ENCODE results near the gene SCGB3A1. TPM values are rescaled to one million over a fixed set of nuclear protein-coding genes. Genes with fewer than 3 reads are reported as not detected.

Gene SCGB3A1
- total and polyA plus RNA-seq, 4 donors = 1.0 to 1.7 TPM; not detected in 2

DNA sequence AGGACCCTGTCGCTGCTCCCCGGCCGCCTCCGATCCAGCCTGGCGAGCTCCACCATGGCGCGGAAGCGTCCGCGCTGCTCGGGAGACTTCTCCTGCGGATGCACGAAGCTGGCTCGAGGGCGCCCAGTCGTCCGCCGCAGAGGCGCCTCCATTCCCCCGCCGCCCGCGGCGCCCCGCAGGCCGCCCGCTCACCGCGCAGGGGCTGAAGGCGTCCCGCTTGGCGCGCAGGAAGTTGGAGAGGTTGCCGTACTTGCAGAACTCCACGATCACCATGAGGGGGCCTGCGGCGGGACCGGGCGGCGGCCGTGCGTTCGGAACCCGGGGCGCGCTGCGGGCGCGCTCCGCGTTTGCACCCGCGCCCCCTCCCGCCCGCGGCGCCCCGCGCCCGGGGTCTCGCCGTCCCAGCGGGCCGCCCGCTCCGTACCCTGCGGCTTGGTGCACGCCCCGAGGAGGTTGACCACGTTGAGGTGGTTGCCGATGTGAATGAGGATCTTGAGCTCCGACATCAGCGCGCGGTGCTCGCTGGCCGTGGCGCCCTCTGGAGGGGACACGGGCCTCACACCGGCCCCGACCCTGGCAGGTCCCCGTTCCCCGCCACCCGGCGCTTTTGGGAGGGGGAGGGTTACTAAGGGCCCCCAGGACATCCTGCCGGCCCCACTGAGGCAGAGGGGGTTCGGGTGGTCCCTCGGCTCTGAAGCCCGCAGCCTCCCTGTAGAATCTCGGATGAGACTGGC, 27.7 kb upstream of the SCGB3A1 start:
- peak in 4 of 6 donors; percentile 4 to 67 (median 34) for DNase-seq (ENCODE audit: low read depth in 4 of 6, low spot score in 6 of 6)
- 5% methylated on average over 90 of the region's 90 CpGs for WGBS (ENCODE audit: insufficient coverage)

DNA sequence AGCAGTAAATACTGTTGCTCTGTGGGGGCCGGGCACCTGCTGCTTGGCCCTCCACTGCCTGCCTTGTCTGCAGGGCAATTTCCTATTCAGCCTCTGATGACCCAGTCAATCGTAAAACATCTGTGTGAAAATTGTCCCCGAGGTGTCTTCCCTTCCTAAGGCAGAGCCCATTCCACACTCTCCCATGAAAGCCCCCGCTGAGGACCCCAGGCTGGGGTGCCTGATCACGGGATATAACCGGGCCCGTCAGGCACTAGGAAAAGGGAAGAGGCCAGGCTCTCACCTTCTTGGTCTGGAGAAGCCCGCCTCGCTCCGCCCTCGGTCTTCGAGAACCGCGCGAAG, 27.2 kb upstream of the SCGB3A1 start:
- H3K27ac ChIP-seq (ENCODE audit: low read depth, low read length) = no peak overlapping the region
- H3K36me3 ChIP-seq (ENCODE audit: control insufficient read depth, insufficient read depth, low read length) = no peaks in the 10 kb centered on the region
- no peak overlapping the region for H3K4me3 ChIP-seq (ENCODE audit: low read depth, low read length)
- WGBS (ENCODE audit: insufficient coverage) = 3% methylated on average over 15 of the region's 15 CpGs
- no peak for DNase-seq (ENCODE audit: low read depth in 4 of 6, low spot score in 6 of 6)
- no peaks in the 10 kb centered on the region for H3K9me3 ChIP-seq (ENCODE audit: control insufficient read depth, insufficient read depth, low read length)
- H3K4me1 ChIP-seq (ENCODE audit: control insufficient read depth, insufficient read depth, low read length) = peaks cover 13% of the 10 kb centered on the region
- peaks cover 10% of the 10 kb centered on the region for H3K27me3 ChIP-seq (ENCODE audit: control insufficient read depth, insufficient read depth, low read length)

More for the DNA sequence above, 27.7 kb upstream of the SCGB3A1 start:
- H3K4me3 ChIP-seq (ENCODE audit: low read depth, low read length) = no peak overlapping the region
- H3K27ac ChIP-seq (ENCODE audit: low read depth, low read length) = no peak overlapping the region
- no peaks in the 10 kb centered on the region for H3K36me3 ChIP-seq (ENCODE audit: control insufficient read depth, insufficient read depth, low read length)
- peaks cover 18% of the 10 kb centered on the region for H3K4me1 ChIP-seq (ENCODE audit: control insufficient read depth, insufficient read depth, low read length)
- peaks cover 10% of the 10 kb centered on the region for H3K27me3 ChIP-seq (ENCODE audit: control insufficient read depth, insufficient read depth, low read length)
- no peaks in the 10 kb centered on the region for H3K9me3 ChIP-seq (ENCODE audit: control insufficient read depth, insufficient read depth, low read length)

DNA sequence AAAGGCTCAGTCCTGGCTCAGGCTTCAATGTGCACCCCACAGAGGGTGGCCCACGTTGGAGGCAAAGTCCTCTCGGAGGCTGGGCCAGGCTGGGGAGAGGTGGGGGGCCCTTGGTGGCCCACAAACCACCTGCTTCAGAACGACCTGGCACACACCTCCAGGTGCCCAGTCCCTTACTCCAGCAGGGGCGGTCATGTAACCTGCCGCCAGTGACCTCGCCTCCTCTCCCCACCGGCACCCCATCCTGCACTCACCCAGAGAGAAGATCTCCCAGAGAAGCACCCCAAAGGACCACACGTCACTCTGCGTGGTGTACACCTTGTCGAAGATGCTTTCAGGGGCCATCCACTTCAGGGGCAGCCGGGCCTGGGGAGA, 22.5 kb upstream of the SCGB3A1 start:
- Histone ChIP-seq H3K4me3 (ENCODE audit: low read depth, low read length) (no peak overlapping the region), H3K27ac (ENCODE audit: low read depth, low read length) (no peak overlapping the region), H3K9me3 (ENCODE audit: control insufficient read depth, insufficient read depth, low read length) (no peaks in the 10 kb centered on the region), H3K27me3 (ENCODE audit: control insufficient read depth, insufficient read depth, low read length) (peaks cover 4% of the 10 kb centered on the region), H3K4me1 (ENCODE audit: control insufficient read depth, insufficient read depth, low read length) (peaks cover 6% of the 10 kb centered on the region), H3K36me3 (ENCODE audit: control insufficient read depth, insufficient read depth, low read length) (peaks cover 2% of the 10 kb centered on the region)
- no peak for DNase-seq (ENCODE audit: low read depth in 4 of 6, low spot score in 6 of 6)
- 83% methylated on average over 6 of the region's 11 CpGs for WGBS (ENCODE audit: insufficient coverage)

DNA sequence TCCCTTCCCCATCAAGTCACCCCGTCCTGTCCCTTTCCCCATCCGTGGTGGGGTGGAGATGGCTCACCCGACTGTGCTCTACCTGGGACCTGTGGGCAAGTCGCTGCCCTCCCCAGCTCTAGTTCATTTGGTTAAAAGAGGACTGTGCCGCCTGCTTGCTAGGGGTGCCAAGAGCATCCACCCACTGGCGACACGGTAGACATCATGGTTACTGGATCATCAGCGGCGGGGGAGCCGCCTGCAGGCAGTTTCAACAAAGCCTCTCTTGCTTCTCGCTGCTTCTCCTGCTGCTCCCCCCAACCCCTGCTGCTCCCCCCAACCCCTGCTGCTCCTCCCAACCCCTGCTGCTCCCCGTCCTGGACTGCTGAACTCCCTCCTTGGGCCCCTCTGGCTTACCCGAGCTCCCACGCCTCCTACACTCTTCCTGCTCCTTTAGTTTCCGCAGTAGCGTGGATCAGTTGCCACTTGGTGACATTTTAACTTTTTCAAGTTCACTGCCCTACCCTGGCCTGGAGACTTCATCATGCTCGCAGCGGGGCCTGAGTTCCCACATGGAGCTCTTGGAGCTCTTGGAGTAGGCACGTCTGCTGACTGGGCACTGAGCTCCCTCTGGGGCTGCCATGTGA, 22.0 kb upstream of the SCGB3A1 start:
- H3K36me3 ChIP-seq (ENCODE audit: control insufficient read depth, insufficient read depth, low read length) = peaks cover 2% of the 10 kb centered on the region
- no peak overlapping the region for H3K4me3 ChIP-seq (ENCODE audit: low read depth, low read length)
- no peak for DNase-seq (ENCODE audit: low read depth in 4 of 6, low spot score in 6 of 6)
- no peak overlapping the region for H3K27ac ChIP-seq (ENCODE audit: low read depth, low read length)
- no peaks in the 10 kb centered on the region for H3K9me3 ChIP-seq (ENCODE audit: control insufficient read depth, insufficient read depth, low read length)
- WGBS (ENCODE audit: insufficient coverage) = 82% methylated on average over 18 of the region's 19 CpGs
- H3K4me1 ChIP-seq (ENCODE audit: control insufficient read depth, insufficient read depth, low read length) = peaks cover 1% of the 10 kb centered on the region
- peaks cover under 1% of the 10 kb centered on the region for H3K27me3 ChIP-seq (ENCODE audit: control insufficient read depth, insufficient read depth, low read length)

DNA sequence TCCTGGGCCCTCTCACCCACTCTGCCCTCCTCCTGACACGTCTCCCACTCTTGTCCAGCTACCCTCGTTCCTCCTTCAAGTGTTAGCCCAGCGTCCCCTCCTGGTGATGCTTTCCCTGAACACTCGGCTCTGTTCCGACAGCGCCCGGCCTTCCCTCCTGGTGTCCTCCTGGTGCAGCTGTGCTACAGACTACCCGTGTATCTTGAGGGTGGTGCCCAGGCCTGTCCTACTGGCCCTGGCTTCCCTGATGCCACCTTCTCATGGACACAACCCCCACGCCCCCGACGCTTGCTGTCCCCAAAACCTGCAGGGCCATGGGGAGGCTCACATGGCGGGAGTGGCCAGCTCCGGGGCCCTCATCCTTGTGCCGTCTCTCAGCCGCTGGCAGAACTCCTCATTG, 21.4 kb upstream of the SCGB3A1 start:
- H3K36me3 ChIP-seq (ENCODE audit: control insufficient read depth, insufficient read depth, low read length) = peaks cover 2% of the 10 kb centered on the region
- DNase-seq (ENCODE audit: low read depth in 4 of 6, low spot score in 6 of 6) = no peak
- no peaks in the 10 kb centered on the region for H3K4me1 ChIP-seq (ENCODE audit: control insufficient read depth, insufficient read depth, low read length)
- no peak overlapping the region for H3K27ac ChIP-seq (ENCODE audit: low read depth, low read length)
- H3K9me3 ChIP-seq (ENCODE audit: control insufficient read depth, insufficient read depth, low read length) = no peaks in the 10 kb centered on the region
- no peak overlapping the region for H3K4me3 ChIP-seq (ENCODE audit: low read depth, low read length)
- H3K27me3 ChIP-seq (ENCODE audit: control insufficient read depth, insufficient read depth, low read length) = no peaks in the 10 kb centered on the region
- WGBS (ENCODE audit: insufficient coverage) = 88% methylated on average over 12 of the region's 15 CpGs

DNA sequence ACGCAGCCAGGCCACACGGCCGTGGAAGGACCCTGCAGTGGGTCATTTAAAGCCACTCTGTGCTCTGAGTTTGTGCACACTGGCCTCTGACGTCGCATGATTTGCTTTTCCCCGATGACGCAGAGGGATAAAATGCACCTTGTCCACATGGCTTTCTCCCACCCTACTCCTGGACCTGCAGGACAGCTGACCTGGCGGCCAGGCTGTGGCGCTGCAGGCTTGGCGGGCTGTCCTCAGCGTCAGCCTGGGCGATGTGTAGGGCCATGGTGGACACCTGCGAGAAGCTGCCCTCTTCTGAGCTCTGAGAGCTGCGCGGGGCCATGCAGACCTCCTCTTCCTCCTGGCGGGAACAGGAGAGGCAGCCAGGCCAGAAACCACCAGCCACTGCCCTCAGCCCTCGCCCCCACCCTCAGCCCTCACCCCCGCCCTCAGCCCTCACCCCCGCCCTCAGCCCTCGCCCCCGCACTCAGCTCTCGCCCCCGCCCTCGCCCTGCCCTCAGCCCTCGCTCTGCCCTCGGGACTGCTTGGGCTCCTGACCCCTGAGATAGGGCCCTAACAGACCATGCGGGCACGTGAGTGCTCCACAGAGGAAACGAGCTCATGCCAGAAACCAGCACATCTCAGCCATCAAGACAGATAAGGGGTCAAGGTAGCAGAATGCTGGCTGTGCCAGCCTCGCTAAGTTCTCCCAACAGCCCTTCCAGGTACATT, 20.0 kb upstream of the SCGB3A1 start:
- H3K36me3 ChIP-seq (ENCODE audit: control insufficient read depth, insufficient read depth, low read length) = peaks cover 2% of the 10 kb centered on the region
- H3K9me3 ChIP-seq (ENCODE audit: control insufficient read depth, insufficient read depth, low read length) = no peaks in the 10 kb centered on the region
- 93% methylated on average over 23 of the region's 30 CpGs for WGBS (ENCODE audit: insufficient coverage)
- no peak for DNase-seq (ENCODE audit: low read depth in 4 of 6, low spot score in 6 of 6)
- H3K27me3 ChIP-seq (ENCODE audit: control insufficient read depth, insufficient read depth, low read length) = no peaks in the 10 kb centered on the region
- no peaks in the 10 kb centered on the region for H3K4me1 ChIP-seq (ENCODE audit: control insufficient read depth, insufficient read depth, low read length)
- no peak overlapping the region for H3K27ac ChIP-seq (ENCODE audit: low read depth, low read length)
- H3K4me3 ChIP-seq (ENCODE audit: low read depth, low read length) = no peak overlapping the region

DNA sequence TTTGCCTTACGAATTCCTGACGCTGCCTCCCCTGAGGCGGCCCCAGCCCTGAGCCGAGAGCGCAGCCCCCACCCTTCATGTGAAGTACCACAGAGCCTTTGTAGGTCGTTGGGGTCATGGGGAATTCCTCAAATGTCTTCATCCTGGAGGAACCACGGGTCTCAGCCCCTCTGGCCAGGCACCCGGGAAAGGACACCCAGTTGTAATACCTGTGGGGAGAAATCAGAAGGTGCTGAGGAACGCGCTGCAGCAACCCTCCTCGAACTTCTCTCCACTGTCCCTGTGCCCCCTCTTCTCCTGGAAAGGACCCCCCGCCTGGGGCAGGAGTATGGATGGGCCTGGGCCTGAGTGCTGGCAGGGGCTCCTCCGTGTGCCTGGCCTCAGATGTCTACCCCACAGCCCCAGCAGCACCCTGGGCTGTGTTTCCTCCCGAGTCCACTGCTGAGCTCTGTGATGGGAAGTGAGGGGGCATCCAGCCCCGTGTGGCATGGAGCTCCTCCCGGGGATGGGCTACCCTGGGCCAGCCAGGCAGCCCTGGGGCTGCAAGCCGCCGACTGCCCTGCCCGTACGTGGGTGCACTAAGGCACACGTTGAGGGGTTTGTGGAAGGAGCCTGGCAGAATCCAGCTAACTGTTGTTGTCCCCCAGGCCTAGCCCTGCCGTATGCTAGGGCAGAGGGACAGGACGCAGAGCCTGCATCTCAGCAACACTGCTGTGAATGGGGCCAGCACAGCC, 18.7 kb upstream of the SCGB3A1 start:
- no peak for DNase-seq (ENCODE audit: low read depth in 4 of 6, low spot score in 6 of 6)
- no peaks in the 10 kb centered on the region for H3K27me3 ChIP-seq (ENCODE audit: control insufficient read depth, insufficient read depth, low read length)
- no peaks in the 10 kb centered on the region for H3K4me1 ChIP-seq (ENCODE audit: control insufficient read depth, insufficient read depth, low read length)
- peaks cover 2% of the 10 kb centered on the region for H3K36me3 ChIP-seq (ENCODE audit: control insufficient read depth, insufficient read depth, low read length)
- H3K4me3 ChIP-seq (ENCODE audit: low read depth, low read length) = no peak overlapping the region
- no peaks in the 10 kb centered on the region for H3K9me3 ChIP-seq (ENCODE audit: control insufficient read depth, insufficient read depth, low read length)
- no peak overlapping the region for H3K27ac ChIP-seq (ENCODE audit: low read depth, low read length)
- WGBS (ENCODE audit: insufficient coverage) = 87% methylated on average over 17 of the region's 23 CpGs

DNA sequence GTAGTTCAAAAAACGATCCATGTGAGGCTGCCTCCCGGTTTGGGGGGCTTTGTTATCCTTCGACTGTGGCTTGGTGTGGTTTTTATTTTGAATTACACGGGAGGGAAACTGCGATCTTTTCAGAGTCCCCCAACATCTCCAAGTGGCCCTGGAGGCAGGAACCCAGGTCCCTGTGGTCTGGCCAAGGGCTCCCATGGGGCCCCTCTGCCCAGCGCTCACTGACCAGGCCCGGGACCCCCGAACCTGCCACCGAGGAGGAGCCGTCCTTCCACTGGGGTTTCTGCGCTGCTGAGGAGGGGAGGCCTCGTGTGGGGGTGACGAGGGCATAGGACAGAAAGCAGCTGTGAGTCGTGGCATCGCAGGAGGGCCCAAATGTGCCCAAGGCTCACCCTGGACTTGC, 18.1 kb upstream of the SCGB3A1 start:
- 92% methylated on average over 14 of the region's 15 CpGs for WGBS (ENCODE audit: insufficient coverage)
- Histone ChIP-seq H3K36me3 (ENCODE audit: control insufficient read depth, insufficient read depth, low read length) (peaks cover 2% of the 10 kb centered on the region), H3K27ac (ENCODE audit: low read depth, low read length) (no peak overlapping the region), H3K9me3 (ENCODE audit: control insufficient read depth, insufficient read depth, low read length) (no peaks in the 10 kb centered on the region), H3K27me3 (ENCODE audit: control insufficient read depth, insufficient read depth, low read length) (no peaks in the 10 kb centered on the region), H3K4me1 (ENCODE audit: control insufficient read depth, insufficient read depth, low read length) (no peaks in the 10 kb centered on the region), H3K4me3 (ENCODE audit: low read depth, low read length) (no peak overlapping the region)
- DNase-seq (ENCODE audit: low read depth in 4 of 6, low spot score in 6 of 6) = no peak

DNA sequence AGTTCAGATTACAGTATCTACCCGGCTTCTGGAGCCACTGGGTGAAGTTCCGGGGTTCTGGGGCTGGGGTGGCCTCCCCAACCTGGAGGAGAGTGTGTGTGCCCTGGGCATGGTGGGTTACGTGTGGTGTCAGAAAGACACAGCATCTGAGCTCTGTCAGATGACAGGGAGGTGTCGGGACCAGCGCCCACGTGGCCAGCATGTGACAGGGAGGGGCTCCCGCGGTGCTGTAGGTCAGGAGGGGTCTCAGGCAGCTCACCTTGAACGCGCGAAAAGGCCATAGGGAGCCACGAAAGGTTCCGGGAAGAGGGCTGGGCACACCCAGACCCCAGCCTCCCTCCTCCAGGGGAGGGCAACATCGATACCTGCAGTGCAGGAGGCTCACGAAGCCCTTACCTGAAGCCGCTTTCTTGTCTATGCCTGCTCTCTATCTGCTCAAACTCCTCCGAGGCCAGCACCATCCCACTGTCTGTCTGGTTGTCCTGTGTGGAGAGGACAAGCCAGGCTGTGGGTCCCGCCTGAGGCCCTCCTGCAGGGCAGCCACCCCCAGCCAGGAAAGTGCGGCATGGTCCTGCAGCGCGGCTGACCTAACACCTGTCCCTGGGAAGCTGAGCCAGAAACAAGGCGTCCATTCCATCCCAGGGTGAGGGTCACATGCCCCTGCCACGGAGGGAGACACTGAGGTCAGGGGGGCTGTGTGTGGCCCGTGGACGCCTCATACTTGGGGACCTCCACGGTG, 17.4 kb upstream of the SCGB3A1 start:
- no peak for DNase-seq (ENCODE audit: low read depth in 4 of 6, low spot score in 6 of 6)
- H3K27me3 ChIP-seq (ENCODE audit: control insufficient read depth, insufficient read depth, low read length) = no peaks in the 10 kb centered on the region
- no peak overlapping the region for H3K27ac ChIP-seq (ENCODE audit: low read depth, low read length)
- H3K4me3 ChIP-seq (ENCODE audit: low read depth, low read length) = no peak overlapping the region
- no peaks in the 10 kb centered on the region for H3K9me3 ChIP-seq (ENCODE audit: control insufficient read depth, insufficient read depth, low read length)
- WGBS (ENCODE audit: insufficient coverage) = 95% methylated on average over 26 of the region's 26 CpGs
- no peaks in the 10 kb centered on the region for H3K4me1 ChIP-seq (ENCODE audit: control insufficient read depth, insufficient read depth, low read length)
- peaks cover 2% of the 10 kb centered on the region for H3K36me3 ChIP-seq (ENCODE audit: control insufficient read depth, insufficient read depth, low read length)
